Measurements from ENCODE around the gene SEZ6. TPM values are rescaled to one million over a fixed set of nuclear protein-coding genes. Genes with fewer than 3 reads are reported as not detected.

SEZ6 gene
- total RNA-seq, 3 donors from 2014 or later = 0.31 to 1.0 TPM; not detected in 1

DNA sequence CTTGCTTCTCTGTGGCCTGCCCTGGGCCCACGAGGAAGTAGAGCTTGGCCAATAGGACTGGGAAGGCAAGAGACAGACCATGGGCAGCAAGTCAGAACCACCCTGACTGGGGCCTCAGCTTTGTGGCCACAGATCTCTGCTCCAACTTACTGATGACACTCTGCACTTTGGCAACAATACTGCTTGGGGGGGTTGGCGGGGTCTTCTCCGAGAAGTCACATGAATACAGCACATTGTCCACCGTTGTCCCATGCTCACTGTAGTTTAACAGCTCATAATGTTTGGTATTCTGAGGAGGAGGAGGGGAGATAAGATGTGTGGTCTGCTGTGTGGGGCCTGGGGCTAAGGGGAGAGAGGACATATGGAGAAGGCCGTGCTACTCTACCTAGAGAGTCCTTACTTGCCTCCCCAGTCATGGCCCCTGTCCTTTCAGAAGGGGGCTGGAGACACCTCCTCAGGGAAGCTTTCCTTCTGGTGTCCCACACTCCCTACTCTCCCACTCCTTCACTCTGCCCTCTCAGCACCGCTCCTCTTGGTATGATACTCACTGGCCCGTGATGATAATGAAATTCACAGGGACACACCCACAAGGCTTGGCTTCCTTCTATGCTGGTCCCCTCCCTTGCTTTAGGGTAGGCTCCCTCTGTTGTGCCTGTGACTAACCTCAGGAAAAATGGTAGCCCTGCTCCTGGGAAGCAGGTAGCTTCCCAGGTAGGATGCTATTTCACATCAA is 99.0 kb downstream of the SEZ6 start:
- TF ChIP-seq, protein P1, sequence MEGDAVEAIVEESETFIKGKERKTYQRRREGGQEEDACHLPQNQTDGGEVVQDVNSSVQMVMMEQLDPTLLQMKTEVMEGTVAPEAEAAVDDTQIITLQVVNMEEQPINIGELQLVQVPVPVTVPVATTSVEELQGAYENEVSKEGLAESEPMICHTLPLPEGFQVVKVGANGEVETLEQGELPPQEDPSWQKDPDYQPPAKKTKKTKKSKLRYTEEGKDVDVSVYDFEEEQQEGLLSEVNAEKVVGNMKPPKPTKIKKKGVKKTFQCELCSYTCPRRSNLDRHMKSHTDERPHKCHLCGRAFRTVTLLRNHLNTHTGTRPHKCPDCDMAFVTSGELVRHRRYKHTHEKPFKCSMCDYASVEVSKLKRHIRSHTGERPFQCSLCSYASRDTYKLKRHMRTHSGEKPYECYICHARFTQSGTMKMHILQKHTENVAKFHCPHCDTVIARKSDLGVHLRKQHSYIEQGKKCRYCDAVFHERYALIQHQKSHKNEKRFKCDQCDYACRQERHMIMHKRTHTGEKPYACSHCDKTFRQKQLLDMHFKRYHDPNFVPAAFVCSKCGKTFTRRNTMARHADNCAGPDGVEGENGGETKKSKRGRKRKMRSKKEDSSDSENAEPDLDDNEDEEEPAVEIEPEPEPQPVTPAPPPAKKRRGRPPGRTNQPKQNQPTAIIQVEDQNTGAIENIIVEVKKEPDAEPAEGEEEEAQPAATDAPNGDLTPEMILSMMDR (IDR thresholded peaks at IDR 0.05) = no peak
- ATAC-seq = no peak
- no peaks in the 10 kb centered on the region for H3K9me3 ChIP-seq
- no peak for DNase-seq
- H3K36me3 ChIP-seq (ENCODE audit: low read depth) = peaks cover 8% of the 10 kb centered on the region
- peaks cover 26% of the 10 kb centered on the region for H3K4me1 ChIP-seq (ENCODE audit: low read depth)
- intact Hi-C loops (cut with DNase I, micrococcal nuclease) = no loop called here
- H3K4me3 ChIP-seq = no peak overlapping the region

DNA sequence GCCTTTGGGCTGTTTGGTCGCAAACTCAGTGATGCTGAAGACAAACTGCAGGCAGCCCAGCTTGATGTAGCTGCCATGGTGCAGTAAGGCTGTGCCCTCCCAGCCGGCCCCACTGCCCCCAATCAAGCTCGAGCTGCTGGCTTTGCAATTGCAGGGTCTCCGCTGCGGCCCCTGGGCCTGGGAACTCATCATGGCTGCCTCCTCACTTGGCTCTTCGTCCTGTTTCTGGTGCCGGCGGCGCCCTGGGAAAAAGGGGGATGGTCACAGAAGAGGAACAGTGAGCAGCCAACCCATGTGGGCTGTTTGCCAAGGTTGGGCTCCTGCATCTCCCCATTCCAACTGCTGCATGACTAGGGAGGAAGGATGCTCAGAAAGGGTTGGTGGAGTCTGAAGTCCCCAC is 99.6 kb downstream of the SEZ6 start:
- no peaks in the 10 kb centered on the region for H3K9me3 ChIP-seq
- no peak for ATAC-seq
- no peak for DNase-seq
- TF ChIP-seq, protein P1 (IDR thresholded peaks at IDR 0.05) = no peak
- H3K4me1 ChIP-seq (ENCODE audit: low read depth) = peaks cover 25% of the 10 kb centered on the region
- intact Hi-C loops (cut with DNase I, micrococcal nuclease) = no loop called here
- no peak overlapping the region for H3K4me3 ChIP-seq
- peaks cover 8% of the 10 kb centered on the region for H3K36me3 ChIP-seq (ENCODE audit: low read depth)

Other genes with a start within 250 kb of the SEZ6 start
- gene FAM222B, start 163.2 kb downstream of the SEZ6 start, total RNA-seq = 10 to 100 TPM; 25.3 to 40.0 (median 30.0) TPM
- gene ERAL1, start 151.0 kb downstream of the SEZ6 start, total RNA-seq = 10 to 100 TPM; 28.6 to 38.7 (median 35.9) TPM
- gene FLOT2, start 108.3 kb downstream of the SEZ6 start, total RNA-seq = 10 to 100 TPM; 87.9 to 98.0 (median 89.8) TPM
- 10 to 100 TPM in 1 of 3 donors, 1 to 10 TPM in 2; 7.1 to 10.1 (median 7.3) TPM for gene DHRS13, start 103.0 kb downstream of the SEZ6 start, total RNA-seq
- 10 to 100 TPM; 35.9 to 59.7 (median 39.2) TPM for gene PHF12, start 54.5 kb downstream of the SEZ6 start, total RNA-seq
- 1 to 10 TPM in 2 of 3 donors, under 1 TPM in 1; 0.75 to 7.4 (median 1.3) TPM for gene PIPOX, start 37.1 kb upstream of the SEZ6 start, total RNA-seq
- gene MYO18A, start 174.4 kb upstream of the SEZ6 start, total RNA-seq = 100 to 1,000 TPM in 1 of 3 donors, 10 to 100 TPM in 2; 84.9 to 111 (median 93.3) TPM
- not detected for gene CRYBA1, start 240.8 kb upstream of the SEZ6 start, total RNA-seq